Urinary bladder (tissue), 4 donors: ENCODE measurements around the gene LRRC72. TPM values are rescaled to one million over a fixed set of nuclear protein-coding genes. Genes with fewer than 3 reads are reported as not detected.
A peak's percentile ranks its signal among the peaks of the same experiment; 100 is the strongest.

Experiments
- DNase-seq: peaks from one replicate; pipeline ENCODE4 v3.0.0-alpha.2; 2015; ENCODE audit errors: extremely low spot score
- H3K27ac ChIP-seq: one replicate; pipeline ENCODE4 v1.5.1; 2013; ENCODE audit warnings: low read depth, mild to moderate bottlenecking, moderate library complexity
- H3K36me3 ChIP-seq: one replicate; pipeline ENCODE4 v1.6.1; 2013; ENCODE audit warnings: mild to moderate bottlenecking, moderate library complexity; ENCODE audit not compliant: insufficient read depth
- H3K4me1 ChIP-seq: one replicate; pipeline ENCODE4 v1.6.1; 2013; ENCODE audit warnings: mild to moderate bottlenecking, moderate library complexity; ENCODE audit not compliant: insufficient read depth
- H3K4me3 ChIP-seq: one replicate; pipeline ENCODE4 v1.5.1; 2013; ENCODE audit warnings: low read depth, low read length
- WGBS: extraction: QIAGEN DNeasy Blood & Tissue Kit; methylation state at CpG from one replicate; pipeline ENCODE4 v1.1.7; 2013; 5-methylcytosine and 5-hydroxymethylcytosine counted together
- polyA plus RNA-seq: library from polyadenylated mRNA; stranded (reverse); fragments of 200-250 nt; gene quantifications from one replicate; pipeline ENCODE4 v1.2.3, GENCODE V29; 2013
- total RNA-seq: library from RNA; depleted of rRNA; stranded (reverse); fragments of >200 nt; gene quantifications from one replicate; pipeline ENCODE4 v1.2.3, GENCODE V29; 2014
- donor health status: healthy with polysubstance abuse.
- donor health status: healthy.

The LRRC72 gene
- total and polyA plus RNA-seq, 2 donors = not detected

DNA sequence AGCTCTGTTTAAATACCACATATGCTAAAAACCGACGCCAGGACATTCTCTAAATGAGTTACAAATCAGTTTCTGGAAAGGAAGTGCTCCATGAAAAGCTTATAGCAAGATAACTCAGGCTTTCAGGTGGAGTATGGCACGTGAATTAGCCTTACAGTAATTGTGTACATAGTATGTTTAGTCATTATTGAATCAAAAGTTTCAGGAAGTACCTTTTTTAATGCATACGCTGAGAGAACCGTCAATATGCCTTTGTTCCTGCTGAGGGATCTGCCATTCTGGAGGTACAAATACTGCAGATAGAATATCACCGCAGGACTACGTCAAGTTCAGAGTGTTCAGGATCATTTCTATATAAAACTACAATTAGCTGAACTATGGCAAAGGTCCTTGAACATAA is 73.2 kb downstream of the LRRC72 start:
- Histone ChIP-seq H3K27ac (no peak overlapping the region), H3K4me3 (no peak overlapping the region), H3K36me3 (peaks cover 10% of the 10 kb centered on the region), H3K4me1 (no peaks in the 10 kb centered on the region)
- WGBS = 82% methylated on average over 7 of the region's 7 CpGs
- DNase-seq = no peak

DNA sequence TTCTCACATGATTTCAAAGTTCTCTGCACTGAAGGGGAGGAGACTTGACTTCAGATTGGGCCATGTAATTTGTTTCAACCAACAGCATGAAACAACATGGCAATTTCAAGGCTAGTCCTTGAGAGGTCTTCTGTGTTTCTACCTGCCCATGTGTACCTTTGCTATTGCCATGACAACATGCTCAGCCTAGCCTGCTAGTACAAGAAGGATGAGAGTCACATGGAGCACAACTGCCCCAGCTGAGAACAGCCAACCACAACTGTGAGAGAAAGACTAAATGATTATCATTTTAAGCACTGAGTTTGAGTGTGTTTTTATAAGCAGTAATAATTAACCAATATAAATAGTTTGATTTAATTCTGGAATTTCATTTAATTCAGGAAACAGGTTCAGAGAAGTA is 77.0 kb downstream of the LRRC72 start:
- no peak overlapping the region for H3K27ac ChIP-seq
- H3K36me3 ChIP-seq = peaks cover 10% of the 10 kb centered on the region
- H3K4me3 ChIP-seq = no peak overlapping the region
- H3K4me1 ChIP-seq = no peaks in the 10 kb centered on the region
- DNase-seq = no peak

DNA sequence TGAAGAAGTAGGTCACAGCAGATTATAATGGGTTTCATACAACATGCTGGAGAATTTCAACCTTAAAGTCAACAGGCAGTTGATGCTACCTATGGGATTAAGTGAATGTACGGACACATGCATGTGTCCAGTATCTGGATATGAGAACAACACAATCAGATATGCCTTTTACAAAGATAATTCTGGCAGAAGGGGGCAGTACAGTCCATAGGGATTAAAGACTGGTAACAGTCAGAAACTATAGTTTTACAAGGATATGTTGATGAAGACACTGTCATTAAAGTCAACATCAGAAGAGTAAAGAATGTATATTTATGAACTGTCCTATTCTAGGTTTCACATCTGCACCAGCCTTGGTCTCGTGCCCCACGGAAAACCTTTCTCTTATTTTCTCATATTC is 77.4 kb downstream of the LRRC72 start:
- Histone ChIP-seq H3K36me3 (peaks cover 10% of the 10 kb centered on the region), H3K27ac (no peak overlapping the region), H3K4me1 (no peaks in the 10 kb centered on the region), H3K4me3 (no peak overlapping the region)
- no peak for DNase-seq
- WGBS = 96% methylated on average over 3 of the region's 3 CpGs

DNA sequence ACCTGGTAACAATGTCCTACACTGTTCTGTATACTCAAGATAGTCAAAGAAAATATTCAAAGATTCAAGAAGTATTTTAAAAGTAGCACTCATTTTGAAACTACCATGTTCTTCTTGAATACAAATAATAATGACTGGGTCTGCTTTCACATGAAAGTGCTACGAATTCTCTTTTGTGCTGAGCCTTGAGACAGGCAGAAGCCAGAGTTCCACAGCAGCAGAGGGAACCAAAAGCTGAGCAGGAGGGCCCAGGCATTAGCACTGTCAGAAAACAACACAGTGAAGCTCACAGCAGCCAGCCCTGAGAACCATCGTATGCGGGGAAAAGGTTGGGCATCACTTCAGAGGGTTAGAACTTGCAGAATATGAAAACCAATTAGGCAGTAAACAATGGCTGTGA is 80.1 kb downstream of the LRRC72 start:
- 50% methylated on average over 3 of the region's 3 CpGs for WGBS
- H3K36me3 ChIP-seq = peaks cover 4% of the 10 kb centered on the region
- no peak overlapping the region for H3K27ac ChIP-seq

DNA sequence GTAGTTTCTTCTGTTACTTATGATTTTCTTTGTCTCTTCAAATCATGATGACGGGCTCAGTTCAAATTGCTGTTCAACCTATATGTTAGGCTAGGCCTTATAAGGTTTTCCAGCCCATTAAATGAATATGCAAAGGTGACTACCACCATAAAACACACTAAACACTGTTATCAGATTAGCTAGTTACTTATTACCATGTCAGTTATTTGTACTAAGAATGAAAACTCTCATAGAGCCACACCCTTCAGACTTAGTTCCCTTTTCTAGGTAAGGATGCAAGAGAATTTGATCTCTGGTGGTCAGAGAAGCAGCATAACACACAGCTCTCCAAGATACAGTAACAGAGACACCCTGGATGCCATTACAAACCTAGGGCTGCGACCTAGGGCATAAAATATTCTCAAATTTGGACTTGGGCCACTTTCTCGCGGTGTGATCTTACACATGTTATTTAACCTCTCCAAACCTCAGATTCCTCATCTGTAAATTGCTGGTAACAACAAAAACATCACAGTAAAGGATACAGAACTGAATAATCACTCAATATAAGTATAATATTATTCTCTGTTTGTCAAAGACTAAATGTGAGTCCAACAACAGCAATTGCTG is 83.3 kb downstream of the LRRC72 start:
- no peak overlapping the region for H3K27ac ChIP-seq
- WGBS = 79% methylated on average over 4 of the region's 4 CpGs
- H3K4me3 ChIP-seq = no peak overlapping the region
- H3K4me1 ChIP-seq = no peaks in the 10 kb centered on the region
- no peak for DNase-seq
- no peaks in the 10 kb centered on the region for H3K36me3 ChIP-seq

More for the DNA sequence above, 80.1 kb downstream of the LRRC72 start:
- no peak for DNase-seq
- Histone ChIP-seq H3K4me1 (no peaks in the 10 kb centered on the region), H3K4me3 (no peak overlapping the region)

DNA sequence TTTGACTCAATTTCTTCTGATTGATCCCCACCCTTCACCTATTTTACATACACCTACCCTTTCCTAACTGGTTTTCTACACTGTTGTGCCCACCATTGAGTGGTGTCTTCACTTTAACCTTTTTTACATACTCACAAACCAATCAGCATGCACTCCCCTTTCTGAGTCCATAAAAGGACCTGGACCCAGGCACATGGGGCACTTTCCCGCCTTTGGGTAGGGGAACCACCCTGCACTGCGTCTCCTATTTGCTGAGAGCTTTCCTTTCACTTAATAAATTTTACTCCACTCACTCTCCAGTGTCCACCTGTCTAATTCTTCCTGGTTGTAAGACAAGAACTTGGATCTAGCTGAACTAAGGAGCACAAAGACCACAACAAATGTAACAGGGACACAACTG is 85.1 kb downstream of the LRRC72 start:
- WGBS = 94% methylated on average over 2 of the region's 2 CpGs
- no peak for DNase-seq
- Histone ChIP-seq H3K27ac (no peak overlapping the region), H3K36me3 (peaks cover 2% of the 10 kb centered on the region), H3K4me3 (no peak overlapping the region), H3K4me1 (no peaks in the 10 kb centered on the region)

DNA sequence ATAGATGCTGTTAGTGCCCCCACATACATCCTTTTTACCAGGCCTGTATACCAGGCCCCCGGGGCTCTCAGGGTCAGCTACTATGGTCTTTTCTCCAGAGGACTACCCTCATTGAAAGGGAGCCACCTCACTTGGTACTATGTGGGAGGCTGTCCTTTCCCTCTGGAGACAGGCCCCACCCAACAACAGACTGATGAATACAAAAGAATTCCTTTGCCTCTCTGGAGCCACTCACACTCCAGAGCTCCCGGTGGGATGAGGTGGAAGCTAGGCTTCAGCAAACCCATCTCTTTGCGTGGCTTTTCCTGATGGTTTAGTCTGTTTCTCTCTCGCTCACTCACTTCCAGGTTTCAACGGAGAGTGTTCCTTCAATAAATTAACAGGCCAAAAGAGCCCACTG is 88.6 kb downstream of the LRRC72 start:
- H3K4me3 ChIP-seq = no peak overlapping the region
- no peak for DNase-seq
- H3K36me3 ChIP-seq = peaks cover 5% of the 10 kb centered on the region
- peak overlapping the region; percentile 56 for H3K27ac ChIP-seq
- 55% methylated on average over 5 of the region's 5 CpGs for WGBS
- no peaks in the 10 kb centered on the region for H3K4me1 ChIP-seq

DNA sequence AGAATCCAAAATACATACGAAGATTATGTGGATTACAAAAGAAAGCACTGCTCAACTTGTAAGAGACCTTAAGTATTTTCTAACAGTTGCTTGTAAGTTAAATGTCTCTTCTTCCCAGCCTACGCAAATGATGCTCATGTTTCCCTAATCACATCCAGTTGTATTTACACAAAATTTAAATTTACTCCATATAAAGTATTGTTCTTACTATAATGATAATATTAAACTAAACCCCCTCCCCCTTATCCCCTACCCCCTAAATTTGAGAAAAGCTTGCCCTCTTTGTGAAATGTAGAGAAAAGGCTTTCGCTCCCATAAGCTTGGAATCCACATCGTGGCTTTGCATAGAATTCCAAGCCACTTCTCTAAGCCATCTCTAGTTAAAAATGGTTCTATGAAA is 89.5 kb downstream of the LRRC72 start:
- peaks cover 5% of the 10 kb centered on the region for H3K36me3 ChIP-seq
- H3K27ac ChIP-seq = no peak overlapping the region
- 47% methylated on average over 4 of the region's 4 CpGs for WGBS
- no peaks in the 10 kb centered on the region for H3K4me1 ChIP-seq
- no peak for DNase-seq
- no peak overlapping the region for H3K4me3 ChIP-seq

DNA sequence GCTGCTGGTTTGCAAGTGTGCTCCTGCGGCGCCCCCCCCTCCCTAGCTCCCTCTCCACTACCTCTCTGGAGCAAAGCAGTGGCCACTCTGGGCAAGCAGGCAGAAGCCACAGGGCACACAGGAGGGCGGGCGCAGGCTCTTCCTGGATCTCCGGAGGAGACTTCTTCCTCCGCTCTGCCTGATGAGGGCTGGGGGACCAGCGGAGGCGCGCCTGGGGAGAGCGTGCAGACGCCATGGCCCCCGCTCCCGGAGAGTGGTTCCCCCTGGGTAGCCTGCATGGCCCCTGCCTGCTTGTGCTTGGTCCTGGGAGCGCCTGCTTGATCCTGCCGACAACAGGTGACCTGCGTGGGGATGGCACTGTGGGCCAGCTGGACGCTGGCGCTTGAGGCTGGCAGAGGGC is 89.9 kb downstream of the LRRC72 start:
- Histone ChIP-seq H3K4me1 (no peaks in the 10 kb centered on the region), H3K36me3 (peaks cover 5% of the 10 kb centered on the region), H3K27ac (no peak overlapping the region), H3K4me3 (no peak overlapping the region)
- WGBS = 81% methylated on average over 18 of the region's 18 CpGs
- no peak for DNase-seq

DNA sequence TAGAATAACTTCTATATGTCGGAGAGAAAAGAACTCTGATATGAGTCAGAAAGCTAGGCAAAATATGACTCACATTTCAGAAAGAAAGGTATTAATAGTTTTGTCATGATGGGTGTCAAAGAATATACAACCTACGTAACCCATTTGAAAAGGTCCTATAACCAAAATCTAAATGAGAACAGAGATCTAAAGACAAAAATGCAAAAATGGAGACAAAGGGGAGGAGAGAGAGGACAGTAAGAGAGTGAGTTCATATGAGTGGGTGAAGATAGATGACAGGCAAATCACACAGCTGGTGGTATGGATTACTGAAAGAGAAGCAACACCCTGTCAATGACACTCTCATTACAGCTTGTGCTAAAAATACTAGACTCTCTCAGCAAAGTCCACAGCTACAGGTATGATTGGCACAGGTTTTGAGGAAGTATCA is 93.4 kb downstream of the LRRC72 start:
- DNase-seq = no peak
- Histone ChIP-seq H3K27ac (no peak overlapping the region), H3K36me3 (peaks cover 8% of the 10 kb centered on the region), H3K4me1 (no peaks in the 10 kb centered on the region), H3K4me3 (no peak overlapping the region)
- 95% methylated on average over 2 of the region's 2 CpGs for WGBS

DNA sequence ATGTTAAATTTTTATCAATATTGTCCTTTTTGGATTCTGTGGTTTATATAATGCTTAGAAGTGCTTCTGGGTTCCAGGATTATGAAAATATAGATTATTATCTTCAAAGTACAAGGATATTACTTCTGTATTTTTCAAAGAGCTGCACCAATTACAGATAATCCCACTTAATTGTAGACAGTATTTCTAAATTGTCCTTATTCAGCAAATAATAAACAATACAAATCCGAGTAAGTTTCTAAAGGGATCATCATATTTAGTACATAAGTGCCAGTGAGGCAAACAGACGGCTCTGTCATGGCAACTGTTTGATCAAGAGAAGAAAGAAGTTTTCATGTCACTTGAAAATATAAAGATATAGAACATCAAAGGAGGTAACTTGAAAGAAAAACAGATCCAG is 99.8 kb downstream of the LRRC72 start:
- H3K36me3 ChIP-seq = peaks cover 2% of the 10 kb centered on the region
- 74% methylated on average over 2 of the region's 2 CpGs for WGBS

DNA sequence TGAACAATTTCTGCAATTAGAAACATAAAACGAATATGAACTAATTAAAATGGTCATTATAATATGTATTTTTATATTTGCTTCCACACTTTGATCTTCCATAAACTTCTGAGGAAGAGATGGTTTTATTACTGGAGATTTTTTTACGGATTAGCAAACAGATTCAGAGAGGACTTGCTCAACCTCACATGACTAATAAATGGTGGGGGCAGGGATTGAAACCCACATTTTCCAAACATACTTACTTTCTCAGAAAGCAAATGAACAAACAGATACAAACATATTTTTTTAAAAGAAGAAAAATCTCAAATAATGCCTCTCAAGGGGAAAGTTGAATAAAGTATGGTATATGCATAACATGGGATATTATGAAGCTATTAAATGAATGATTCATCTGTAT is 100.6 kb downstream of the LRRC72 start:
- H3K36me3 ChIP-seq = peaks cover 2% of the 10 kb centered on the region
- no peak overlapping the region for H3K4me3 ChIP-seq
- no peaks in the 10 kb centered on the region for H3K4me1 ChIP-seq
- 46% methylated on average over 2 of the region's 2 CpGs for whole genome bisulfite sequencing
- no peak for DNase-seq
- no peak overlapping the region for H3K27ac ChIP-seq

More for the DNA sequence above, 99.8 kb downstream of the LRRC72 start:
- Histone ChIP-seq H3K27ac (no peak overlapping the region), H3K4me3 (no peak overlapping the region), H3K4me1 (no peaks in the 10 kb centered on the region)
- DNase-seq = no peak

DNA sequence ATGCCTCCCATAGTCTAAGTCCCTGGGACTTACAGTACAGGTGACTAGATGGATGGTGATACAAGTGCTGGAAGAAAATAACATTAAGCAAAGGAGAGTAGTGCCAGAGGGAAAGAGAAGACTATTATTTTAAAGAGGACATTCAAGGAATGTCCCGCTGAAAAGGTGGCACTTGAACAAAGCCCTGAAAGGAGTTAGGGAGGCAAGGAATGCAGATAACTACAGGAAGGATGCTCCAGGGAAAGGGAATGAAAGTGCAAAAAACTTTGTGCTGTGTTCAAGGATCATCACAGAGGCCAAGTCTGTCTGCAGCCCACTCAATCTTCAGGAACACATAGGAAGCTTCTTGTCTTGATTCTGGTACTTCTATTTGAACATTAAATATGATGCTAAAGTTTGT is 104.0 kb downstream of the LRRC72 start:
- WGBS = 87% methylated on average over 1 of the region's 1 CpG
- no peak for DNase-seq
- no peak overlapping the region for H3K4me3 ChIP-seq
- H3K36me3 ChIP-seq = no peaks in the 10 kb centered on the region
- H3K27ac ChIP-seq = no peak overlapping the region
- no peaks in the 10 kb centered on the region for H3K4me1 ChIP-seq
